Forelimb muscle (tissue), 1 donor: ENCODE measurements around the gene NTM. TPM values are rescaled to one million over a fixed set of nuclear protein-coding genes. Genes with fewer than 3 reads are reported as not detected.

ENCODE experiments used
- DNase-seq: peaks from one replicate; pipeline ENCODE4 v3.0.0-alpha.2; 2013; ENCODE audit warnings: low read depth
- polyA plus RNA-seq: library from polyadenylated mRNA; unstranded; fragments of 120-200 nt; gene quantifications from one replicate; pipeline ENCODE4 v1.2.1, GENCODE V29; 2013; ENCODE audit not compliant: insufficient read length

The NTM gene
- polyA plus RNA-seq, 1 donor: 15.0 TPM

DNA sequence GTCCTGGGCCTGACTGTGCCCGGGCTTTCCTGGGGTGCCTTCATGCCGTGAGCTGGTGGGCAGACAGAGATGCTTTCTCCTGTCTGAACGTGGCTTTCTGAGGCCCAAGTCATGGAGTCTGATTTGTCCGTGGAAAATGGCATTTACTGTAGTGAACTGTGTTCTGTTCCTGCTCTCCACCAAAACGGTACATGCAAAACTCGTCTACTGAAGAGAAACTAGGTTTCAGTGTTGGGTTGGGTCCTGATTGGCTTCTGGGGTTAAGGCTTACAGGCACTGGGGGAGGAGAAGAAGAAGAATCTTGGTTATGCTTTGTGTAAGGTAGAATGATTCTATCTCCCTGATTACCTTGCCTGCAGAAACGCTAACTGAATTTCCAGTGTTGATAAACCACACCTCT is 541.7 kb downstream of the NTM start:
- no peak for DNase-seq

DNA sequence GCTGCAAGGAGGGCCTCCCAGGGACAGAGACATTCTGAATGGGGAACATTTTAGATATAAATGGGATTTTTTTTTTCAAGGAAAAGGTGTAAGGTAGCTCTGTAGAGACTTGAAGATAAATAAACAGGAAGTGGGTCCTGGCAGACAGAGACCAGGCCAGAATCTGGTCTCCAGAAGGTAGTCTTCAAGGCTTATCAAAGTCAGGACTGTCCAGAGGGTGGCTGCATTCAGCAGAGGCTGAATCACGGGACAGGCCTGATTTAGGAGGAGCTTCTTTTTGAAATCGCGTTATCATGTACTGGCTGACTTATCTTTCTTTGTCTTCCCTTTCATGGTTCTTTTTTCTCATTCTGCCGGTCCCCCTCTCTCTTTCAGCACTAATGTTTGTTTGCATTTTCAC is 542.9 kb downstream of the NTM start:
- no peak for DNase-seq

DNA sequence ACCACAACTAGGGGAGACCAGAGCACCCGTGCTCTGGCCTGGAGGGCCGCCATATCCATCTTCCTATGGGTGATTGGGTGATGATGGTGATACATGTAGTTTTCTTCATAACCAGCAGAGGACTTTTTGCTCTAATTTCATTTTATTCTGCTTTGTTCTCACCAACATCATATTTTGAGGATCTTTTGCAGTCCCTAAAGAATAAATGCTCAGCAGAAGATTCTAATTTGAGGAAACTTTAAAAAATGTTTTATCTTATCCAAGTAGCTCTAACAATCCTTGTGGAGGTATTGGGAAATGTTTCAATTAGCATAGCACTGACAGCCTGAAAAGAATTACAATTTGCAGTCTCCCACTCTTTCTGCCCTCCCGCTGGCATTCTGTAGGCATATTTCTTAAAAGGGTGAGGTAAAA is 544.0 kb downstream of the NTM start:
- no peak for DNase-seq

DNA sequence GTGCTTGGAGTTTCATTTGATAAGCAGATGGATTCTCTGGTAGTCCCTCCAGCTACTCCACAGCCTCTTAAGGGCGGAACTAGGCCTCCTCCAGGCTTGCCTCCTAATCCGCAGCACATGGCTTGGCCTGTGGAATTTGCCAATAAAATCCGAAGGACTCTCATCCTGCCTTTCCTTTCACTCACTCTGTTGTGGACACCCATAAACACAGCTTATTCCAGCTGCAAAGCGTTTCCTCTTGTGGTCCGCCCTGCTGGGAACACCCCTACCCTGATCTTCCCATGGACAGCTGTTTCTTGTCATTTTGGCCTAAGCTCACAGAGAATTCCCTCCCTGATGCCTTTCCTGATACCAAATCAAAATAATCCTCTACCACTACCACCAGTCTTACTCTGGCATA is 546.2 kb downstream of the NTM start:
- no peak for DNase-seq

DNA sequence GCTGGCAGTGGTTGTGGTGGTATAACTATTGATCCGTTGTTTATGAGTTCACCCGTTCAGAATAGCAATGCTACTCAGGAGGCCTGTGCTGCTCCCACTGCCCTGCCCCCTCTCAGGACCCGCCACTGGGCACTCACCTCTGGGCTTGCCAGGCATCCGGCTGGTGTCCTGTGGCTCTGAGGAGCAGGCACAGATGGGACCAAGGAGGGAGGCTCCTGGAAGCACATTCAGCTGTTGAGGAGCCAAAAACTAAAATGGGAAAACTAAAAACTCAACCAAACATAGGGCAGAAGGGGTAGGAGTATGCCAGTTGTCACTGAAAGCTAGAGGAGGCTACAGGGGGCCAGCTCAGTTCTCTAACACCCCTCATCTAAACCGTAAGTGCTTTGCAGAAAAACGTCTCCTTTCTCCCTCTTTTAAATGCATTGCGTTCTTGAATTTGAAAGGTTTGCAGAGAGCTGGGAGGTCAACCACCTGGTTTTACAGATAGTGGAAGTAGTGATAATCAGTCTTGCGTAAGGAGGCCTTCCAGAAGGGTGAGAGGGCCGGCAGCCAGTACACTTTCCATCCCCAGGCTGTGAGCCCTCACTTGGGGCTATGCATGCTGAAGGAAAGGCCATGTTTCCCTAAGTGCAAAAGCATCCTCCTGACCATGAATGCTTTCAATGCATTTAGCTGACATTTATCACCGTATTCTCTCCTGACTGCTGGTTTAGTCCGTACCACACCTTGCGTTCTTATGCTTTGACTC is 547.4 kb downstream of the NTM start:
- no peak for DNase-seq

DNA sequence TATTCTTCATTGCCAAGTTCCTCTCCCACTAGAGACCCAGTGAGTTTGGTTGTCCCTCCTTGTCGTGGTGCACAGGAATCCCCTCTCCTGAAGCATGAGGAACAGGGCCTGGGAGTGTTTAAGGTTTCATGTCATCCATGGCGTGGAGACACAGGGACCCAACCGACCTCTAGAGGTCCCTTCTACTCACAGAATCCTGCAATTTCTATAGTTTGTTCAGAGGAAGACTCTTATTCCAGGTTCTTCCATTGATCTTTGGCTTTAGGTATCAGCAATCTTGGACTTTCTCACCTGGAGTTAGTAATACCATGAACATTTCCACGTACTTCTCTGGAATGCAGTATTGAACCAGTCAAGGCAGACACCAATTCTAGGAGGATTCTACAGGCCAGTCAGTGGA is 548.2 kb downstream of the NTM start:
- no peak for DNase-seq

DNA sequence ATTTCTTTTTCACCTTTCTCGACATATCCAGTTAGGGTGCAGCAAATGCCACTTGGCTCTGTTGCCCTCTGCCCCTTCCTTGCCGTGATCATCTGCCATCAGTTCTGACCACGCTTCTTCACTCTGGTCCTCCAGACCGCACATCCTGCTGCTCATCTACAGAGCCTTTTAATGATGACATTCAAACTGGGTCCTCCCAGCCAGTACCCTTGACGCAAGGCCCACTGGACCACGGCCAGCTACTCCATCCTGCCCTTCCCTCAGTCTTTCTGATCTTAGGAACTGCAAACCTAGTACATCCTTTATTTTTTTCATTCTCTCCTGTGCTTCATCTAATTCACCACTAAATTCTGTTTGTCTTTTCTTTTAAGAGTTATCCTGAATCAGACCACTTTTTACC is 551.8 kb downstream of the NTM start:
- no peak for DNase-seq

DNA sequence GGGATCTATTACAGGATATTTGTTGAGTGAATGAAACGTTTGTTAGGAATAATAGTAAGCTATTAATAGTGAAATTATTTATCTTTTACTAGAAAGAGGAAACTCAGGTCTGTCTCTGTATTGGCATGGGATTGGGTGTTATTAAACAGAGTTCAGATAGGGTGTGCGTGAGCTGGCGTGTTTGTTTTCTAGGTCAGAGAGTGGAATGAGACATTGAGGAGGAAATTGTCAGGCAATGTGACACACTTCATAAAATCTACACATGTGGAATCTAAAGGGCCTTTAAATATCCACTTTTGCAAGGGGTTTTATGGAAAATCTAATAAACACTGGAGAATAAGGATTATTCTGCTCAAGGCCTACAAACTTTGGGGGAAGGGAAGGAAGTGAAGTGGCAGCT is 552.9 kb downstream of the NTM start:
- DNase-seq: no peak

DNA sequence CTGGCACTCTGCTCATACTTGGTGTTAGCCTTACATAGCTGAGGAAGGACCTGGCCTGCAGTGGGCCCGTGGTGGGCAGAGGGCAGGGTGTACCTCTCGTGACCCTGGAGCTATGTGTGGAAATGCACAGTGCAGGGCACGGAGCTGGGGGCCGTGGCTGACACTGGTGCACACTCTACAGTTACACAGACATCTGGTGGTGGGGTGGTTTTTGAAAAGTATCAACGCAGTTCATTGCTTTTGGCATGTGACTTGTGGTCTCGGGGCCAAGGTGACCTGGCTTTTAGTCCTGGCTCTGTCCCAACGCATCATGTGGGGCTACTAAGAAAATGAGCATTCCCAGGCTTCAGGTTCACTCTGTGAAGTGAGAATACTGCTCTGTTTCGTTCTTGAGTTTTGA is 553.6 kb downstream of the NTM start:
- no peak for DNase-seq

DNA sequence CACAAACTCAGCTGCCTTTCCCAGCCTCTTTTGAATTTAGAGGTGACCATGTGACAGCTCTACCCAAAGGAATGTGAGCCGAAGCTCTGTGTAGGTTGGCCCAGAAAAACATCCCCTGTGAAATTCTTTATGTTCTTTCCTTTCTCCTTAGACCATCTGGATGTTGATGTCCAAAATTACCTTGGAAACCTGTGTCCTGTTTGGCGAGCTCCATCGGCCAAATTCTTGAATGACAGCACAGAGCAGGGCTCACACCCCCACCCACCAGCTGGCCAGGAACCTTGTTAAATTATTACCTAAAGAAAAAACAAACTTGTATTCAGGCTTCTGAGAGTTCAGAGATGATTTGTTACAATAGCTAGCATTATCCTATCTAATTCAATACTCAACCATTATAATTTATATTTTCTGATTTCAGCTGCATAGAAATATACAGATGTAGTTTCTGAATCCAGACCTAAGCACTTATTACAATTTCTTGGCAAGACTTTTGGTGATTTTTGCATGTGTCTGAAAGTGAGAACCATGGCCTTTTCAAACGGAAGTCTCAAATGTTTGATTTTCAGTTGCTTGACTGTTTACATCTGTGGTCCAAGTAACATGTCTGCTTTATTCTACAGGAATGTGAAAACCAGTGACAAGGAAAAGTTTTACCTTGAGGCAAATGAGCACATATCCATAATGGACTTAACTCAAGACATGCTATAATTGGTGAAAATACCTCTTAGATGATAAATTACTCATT is 554.2 kb downstream of the NTM start:
- DNase-seq: peak; percentile 71

DNA sequence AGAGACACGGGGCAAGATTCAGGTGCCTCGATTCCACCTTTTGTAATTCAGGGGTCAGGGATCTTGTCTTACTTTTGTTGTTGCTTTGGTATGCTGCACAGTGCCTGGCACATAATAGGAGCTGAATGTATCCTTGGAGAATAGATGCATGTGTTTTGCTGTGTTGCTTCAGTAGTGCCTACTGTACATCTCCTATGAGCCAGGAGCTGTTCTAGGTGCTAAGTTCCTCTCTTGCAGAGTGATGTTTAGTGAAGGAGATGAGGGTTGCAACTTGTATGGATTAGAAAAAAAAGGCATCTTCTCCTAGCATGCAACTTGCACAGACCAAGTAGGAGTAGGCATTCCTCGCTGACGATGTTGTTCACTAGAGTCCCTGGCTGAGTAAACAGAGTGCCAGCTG is 555.4 kb downstream of the NTM start:
- no peak for DNase-seq

DNA sequence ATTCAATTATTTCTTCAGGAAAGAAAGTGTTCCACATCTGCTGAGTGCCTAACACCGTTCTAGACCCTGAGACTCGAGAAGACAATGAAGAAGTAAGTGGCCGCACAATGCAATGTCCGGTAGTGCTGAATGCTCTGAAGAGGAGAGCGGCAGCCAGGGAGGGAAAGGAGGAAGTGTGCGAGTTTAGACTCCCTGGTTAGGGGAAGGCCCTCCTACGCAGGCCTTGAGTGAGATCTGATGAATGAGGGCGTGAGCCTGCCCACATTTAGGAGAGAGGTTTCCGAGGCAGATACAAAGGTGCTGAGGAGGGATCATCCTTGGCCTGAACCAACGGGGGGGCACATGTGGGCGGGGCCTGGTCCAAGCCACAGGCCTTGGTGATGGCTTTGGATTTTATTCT is 558.6 kb downstream of the NTM start:
- DNase-seq: no peak

DNA sequence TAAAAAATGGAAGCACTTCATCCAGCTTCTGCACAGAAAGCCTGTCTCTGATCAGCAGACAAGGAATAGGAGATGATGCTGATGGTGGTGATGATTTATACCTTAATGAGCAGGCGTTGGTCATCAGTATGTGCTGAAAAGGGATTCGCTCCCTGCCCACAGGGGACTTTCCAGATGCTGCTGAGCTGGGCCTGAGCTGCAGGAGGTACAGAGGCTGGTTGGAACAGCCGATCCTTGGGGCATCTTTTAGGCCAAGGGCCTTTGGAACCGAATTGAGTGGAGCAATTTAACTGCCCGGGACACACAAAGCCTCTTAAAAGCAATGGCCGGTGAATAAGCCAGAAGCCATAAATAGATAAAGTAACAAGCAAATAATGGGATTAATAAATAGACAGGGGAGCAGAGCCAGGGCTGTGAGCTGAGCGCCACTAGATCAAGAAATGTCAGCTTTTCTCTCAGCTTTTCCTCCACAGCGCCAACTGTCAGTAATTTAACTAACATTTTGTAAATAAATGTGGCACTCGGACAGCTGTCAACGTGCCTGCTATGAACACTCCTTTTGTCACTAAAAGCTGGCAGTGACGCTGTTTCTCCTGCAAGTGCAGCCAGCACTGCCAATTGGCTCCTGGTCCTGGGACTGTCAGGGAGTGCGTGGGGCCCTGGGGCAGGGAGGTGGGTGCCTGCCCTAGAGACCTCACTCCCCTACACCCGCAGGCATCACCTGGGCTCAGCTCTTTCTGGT is 562.3 kb downstream of the NTM start:
- DNase-seq: no peak

DNA sequence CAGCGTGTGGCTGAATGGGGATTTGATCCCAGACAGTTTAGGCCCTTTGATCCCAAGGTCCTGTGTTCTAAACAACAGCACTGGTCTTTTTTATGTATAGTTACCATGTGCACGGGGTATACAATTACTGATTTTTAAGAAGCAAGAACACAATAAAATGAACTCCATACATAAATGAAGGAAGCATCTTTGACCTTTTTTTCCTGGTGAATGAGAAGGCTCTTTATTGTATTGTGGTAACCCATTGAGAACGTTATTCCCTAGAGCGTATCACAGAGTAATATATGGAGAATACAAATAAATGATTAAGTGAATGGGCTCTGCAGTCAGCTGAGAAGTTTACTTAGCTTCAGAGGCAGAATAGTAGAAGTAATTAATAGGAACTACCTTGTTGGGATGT is 563.6 kb downstream of the NTM start:
- DNase-seq: no peak

DNA sequence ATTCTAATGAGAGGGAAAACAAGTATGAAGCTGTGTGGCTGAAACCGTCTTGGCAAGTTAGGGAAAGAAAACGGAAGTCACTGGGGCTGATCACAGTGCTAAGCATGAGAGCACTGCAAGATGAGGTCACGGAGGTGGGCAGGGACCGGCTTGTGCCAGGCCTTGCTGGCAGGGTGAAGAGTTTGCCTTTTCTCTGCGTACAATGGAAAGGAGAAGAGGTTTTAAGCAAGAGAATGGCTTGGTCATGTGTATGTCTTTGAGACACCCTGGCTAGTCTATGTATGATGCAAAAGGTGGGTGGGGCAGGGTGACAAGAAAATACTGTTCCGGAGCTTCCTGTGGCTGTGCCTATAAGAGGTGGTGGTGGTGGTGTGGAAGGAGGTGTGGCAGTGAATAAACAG is 567.9 kb downstream of the NTM start:
- no peak for DNase-seq

DNA sequence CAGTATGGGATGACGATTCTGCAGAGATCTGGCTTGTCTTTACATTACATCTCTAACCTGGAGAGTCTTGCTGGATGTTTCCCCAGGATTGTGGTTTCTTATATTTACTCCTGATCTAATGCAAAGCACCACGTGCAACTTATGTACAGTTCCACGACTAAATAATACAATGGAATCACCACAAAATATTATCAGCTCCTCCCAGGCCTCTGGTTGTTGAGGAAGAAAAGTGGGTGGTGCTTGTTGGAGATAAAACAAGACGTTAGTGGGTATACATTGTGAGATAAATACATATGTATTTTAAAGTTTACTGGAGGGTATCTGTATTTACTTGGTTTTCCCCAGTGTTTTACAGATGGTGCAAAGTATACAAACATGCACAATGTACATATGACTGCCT is 569.7 kb downstream of the NTM start:
- no peak for DNase-seq

DNA sequence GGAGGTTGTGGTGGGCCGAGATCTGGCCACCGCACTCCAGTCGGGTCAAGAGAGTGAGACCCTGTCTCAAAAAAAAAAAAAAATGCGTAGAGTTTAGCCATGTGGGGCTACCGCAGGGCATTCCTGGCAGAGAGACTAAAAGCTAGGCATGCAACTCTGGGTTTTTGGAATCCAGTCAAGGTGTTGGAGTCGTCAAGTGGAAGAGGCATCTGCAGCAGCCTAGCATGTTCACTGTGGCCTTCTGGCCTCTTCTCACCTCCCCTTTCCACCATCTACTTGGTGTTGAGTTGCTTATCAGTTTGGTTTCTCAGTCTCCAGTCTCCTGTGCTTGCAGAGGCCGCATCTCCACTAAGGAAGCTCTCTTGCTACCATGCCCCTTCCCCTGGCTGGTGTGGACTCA is 572.5 kb downstream of the NTM start:
- DNase-seq: no peak

DNA sequence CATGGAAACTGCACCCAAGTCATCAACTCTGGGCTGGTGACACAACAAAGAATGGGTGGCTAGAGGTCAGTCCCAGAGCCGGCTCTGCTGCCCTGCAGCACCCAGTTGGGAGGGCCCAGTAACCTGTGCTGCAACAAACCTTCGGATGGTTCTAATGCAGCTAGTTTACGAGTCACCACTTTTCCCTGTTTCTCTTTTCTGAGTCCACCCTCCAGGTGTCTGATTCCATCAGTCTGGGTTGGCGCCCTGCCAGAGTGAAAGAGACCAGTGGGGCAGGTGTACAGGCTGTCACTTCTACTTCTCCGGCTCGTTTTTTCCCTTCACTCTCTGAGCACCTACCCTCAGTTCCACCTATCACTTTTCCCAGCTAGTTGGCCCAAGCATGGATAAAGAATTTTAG is 572.9 kb downstream of the NTM start:
- no peak for DNase-seq

DNA sequence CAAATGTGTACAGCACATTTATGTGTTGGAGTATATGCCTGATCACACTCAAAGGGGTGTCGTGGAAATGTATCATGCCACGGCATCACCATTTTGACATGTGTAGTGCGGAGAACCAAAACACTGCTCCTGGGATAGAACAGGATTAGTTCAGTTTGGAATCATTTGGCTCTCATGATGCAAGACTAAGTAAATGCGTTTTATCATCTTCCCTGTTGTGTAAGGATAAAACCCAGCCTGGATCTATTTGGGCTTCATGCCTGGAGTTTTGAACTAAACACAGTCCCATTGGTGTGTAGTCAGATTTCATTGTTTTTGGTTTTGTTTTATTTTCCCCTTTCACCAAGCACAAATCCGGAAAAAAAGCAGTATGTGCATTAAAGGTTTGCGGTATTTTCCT is 574.3 kb downstream of the NTM start:
- DNase-seq: peak; percentile 83

DNA sequence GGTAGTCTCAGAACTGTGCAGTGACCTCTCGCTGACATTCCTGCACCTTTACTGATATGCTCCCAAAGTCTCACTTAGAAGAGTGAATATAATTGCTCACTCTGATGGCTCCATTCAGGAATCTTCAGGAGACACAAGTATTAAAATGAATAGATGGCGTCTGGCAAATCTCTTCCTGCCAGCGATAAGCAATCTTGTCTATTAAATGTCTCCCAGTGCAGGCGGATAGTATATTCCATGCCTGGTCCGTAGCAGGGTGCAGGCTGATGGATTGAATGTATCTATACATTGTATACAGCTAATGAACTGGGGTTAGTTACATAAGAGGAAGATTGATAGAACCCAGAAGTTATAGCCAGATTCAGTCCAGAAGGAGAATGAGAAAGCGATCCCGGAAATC is 575.3 kb downstream of the NTM start:
- DNase-seq: no peak

DNA sequence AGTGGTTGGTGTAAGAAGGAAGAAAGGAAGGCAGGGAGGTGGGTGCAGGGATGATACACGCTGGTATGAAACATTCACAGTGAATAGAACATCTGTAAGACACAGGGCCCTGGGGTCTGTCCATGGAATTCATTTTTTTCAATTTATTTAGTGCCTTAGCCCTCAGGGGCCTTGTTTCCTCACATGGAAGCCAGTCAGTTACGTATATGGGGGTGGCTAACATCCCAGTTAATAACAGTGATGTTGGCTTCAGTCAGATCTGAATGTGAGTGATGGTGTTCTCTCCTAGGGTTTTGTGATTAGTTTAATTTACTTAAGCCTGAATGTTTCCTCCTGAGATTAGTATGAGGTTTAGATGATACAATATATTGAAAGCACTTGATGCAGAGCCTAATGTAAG is 577.1 kb downstream of the NTM start:
- DNase-seq: no peak

DNA sequence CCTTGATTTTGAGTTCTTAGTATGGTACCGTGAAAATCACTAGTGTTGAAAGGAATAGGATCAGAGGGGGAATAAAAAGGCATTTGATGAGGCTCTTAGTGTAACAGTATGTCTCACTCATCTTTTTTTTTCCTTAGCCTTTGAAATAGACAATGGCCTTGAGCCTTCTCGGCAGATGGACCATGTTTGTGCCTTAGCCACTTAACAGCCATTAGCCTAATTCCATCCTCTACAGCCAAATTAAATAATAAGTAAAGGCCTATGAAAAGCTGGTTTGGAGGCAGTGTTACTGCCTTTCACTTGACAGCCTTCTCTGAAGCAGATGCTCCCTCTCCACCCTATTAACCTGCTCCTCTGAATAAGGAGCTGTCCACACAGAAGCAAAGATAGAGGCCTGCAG is 580.7 kb downstream of the NTM start:
- DNase-seq: no peak

DNA sequence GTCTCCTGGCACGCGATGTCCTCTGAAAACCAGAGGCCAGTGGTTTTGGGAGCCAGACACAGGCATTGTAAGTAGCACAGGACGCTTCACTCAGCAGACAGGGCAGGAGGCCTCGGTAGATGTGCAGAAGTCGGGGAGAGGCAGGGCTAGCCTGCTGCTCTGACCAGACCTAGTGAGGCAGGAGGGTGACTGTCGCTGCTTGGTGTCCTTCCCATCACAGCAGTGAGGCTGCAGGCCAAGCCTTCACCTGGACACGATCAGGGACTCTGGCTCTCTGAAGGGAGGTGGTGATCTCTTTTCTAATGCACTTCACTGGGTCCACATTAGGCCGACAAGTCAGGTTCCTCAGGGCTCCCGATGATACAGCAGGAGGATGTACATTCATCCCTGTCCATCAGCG is 583.7 kb downstream of the NTM start:
- no peak for DNase-seq
